Left cardiac atrium (tissue), 4 donors: ENCODE measurements around the gene IL1R1. TPM values are rescaled to one million over a fixed set of nuclear protein-coding genes. Genes with fewer than 3 reads are reported as not detected.

Experiments used
- ATAC-seq, 2 donors: fragments of 200-7000 bp; cut with Tn5 transposase; one replicate each; pipeline ENCODE4 v1.9.1; 2020; ENCODE audit warnings: mild to moderate bottlenecking in 2 of 2, moderate library complexity in 2 of 2
- DNase-seq: peaks from one replicate; pipeline ENCODE4 v3.0.0-alpha.2; 2020
- intact Hi-C, 2 donors: fragments of 100-400 bp; cut with DNase I; formaldehyde crosslinking; loops; one replicate each; pipeline versions ENCODE4 v1.14.1 to v1.15.1; 2022 to 2023
- total RNA-seq, 2 donors: library from RNA; stranded (reverse); fragmentation: NEBNext Ultra II Directional; extraction: Animal tissue kit (Norgen Biotek cat#: 25700); gene quantifications; one replicate each; pipeline ENCODE4 v1.2.1, GENCODE V29; 2021
- donor health status: DM: no; HTN: yes; CAD: no.
- donor health status: DM: no; HTN: yes; CAD: no; lungs with severe emphysema.
- donor health status: DM: yes; HTN: yes; CAD: no.
- donor health status: Dilated cardiomyopathy.

IL1R1 gene
- total RNA-seq, 2 donors from 2014 or later = 60.8 to 124 TPM

GRCh38 chr2:102185347-102185746 is 42.8 kb downstream of the IL1R1 start:
- ATAC-seq = no peak
- intact Hi-C loops = no loop called here
- DNase-seq = no peak

- ATAC-seq = peak; percentile 19 to 56
- peak; percentile 50 for DNase-seq
- intact Hi-C loops = no loop called here
Observed at GRCh38 chr2:102186791-102187495, 44.4 kb downstream of the IL1R1 start, which contains the start of gene IL1RL2. Gene IL1RL2 (plus strand): TSS chr2:102187023. CDS start chr2:102187868, 845 bp downstream.

- intact Hi-C loops = no loop called here
- DNase-seq (peak; percentile 71), ATAC-seq (peak; percentile 80 to 86)
Observed at GRCh38 chr2:102187496-102188150, 45.1 kb downstream of the IL1R1 start.

- intact Hi-C loops = no loop called here
- DNase-seq = no peak
- ATAC-seq = no peak
Observed at GRCh38 chr2:102190430-102191107, 48.0 kb downstream of the IL1R1 start.

- no peak for ATAC-seq
- intact Hi-C loops = no loop called here
- no peak for DNase-seq
Observed at GRCh38 chr2:102191501-102191900, 49.0 kb downstream of the IL1R1 start.

GRCh38 chr2:102193074-102193473 is 50.5 kb downstream of the IL1R1 start:
- intact Hi-C loops = no loop called here
- DNase-seq (no peak), ATAC-seq (no peak)

GRCh38 chr2:102194609-102195268 is 52.2 kb downstream of the IL1R1 start:
- ATAC-seq = no peak
- no peak for DNase-seq
- intact Hi-C loops = no loop called here

- DNase-seq (no peak), ATAC-seq (no peak)
- intact Hi-C loops = no loop called here
Observed at GRCh38 chr2:102197389-102198137, 55.0 kb downstream of the IL1R1 start.

- intact Hi-C loops = no loop called here
- no peak for DNase-seq
- no peak for ATAC-seq
Observed at GRCh38 chr2:102200539-102200938, 58.0 kb downstream of the IL1R1 start.

- DNase-seq (no peak), ATAC-seq (no peak)
- intact Hi-C loops = no loop called here
Observed at GRCh38 chr2:102204638-102205037, 62.1 kb downstream of the IL1R1 start.

GRCh38 chr2:102206666-102207341 is 64.3 kb downstream of the IL1R1 start:
- ATAC-seq (no peak), DNase-seq (no peak)
- intact Hi-C loops = no loop called here

GRCh38 chr2:102208774-102209173 is 66.2 kb downstream of the IL1R1 start:
- intact Hi-C loops = no loop called here
- DNase-seq = no peak
- ATAC-seq = no peak

- DNase-seq (no peak), ATAC-seq (no peak)
- intact Hi-C loops = no loop called here
Observed at GRCh38 chr2:102209474-102209873, 66.9 kb downstream of the IL1R1 start.

GRCh38 chr2:102217032-102217431 is 74.5 kb downstream of the IL1R1 start:
- intact Hi-C loops = no loop called here
- no peak for ATAC-seq
- DNase-seq = no peak

GRCh38 chr2:102224824-102225739 is 82.5 kb downstream of the IL1R1 start:
- DNase-seq (no peak), ATAC-seq (no peak)
- intact Hi-C loops = no loop called here

GRCh38 chr2:102226171-102226570 is 83.6 kb downstream of the IL1R1 start:
- intact Hi-C loops = no loop called here
- ATAC-seq = no peak
- DNase-seq = no peak

- intact Hi-C loops = no loop called here
- ATAC-seq (peak in 1 of 2 donors; percentile 3), DNase-seq (no peak)
Observed at GRCh38 chr2:102226612-102227391, 84.3 kb downstream of the IL1R1 start.
